ENCODE results near the gene MYO19. TPM values are rescaled to one million over a fixed set of nuclear protein-coding genes. Genes with fewer than 3 reads are reported as not detected.

Gene MYO19
- total and polyA plus RNA-seq, 2 of the 8 experiments (the other 6 are each of a cell fraction or from before 2014, with no cell fraction given) = 126 to 163 TPM

DNA sequence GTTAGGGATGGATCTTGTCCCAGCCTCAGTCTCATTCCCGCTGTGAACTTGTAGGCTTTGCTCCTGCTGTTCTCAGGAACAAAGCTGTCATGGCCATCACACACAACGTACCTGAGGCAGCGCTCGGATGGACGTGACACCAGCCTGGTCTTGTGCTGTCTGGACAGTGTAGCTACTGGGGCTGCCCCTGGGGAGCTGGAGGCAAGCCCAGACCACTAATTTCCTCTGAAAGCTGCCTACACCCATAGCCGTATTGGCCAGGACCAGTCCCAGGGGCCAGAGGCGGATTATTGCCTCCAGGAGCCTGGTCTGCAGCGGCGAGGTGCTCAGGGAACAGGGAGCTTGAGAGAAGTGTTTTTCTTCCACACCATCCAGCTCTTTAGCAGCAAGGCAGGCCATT is 36.5 kb downstream of the MYO19 start:
- Histone ChIP-seq H4K8ac (ENCODE audit: extremely low read depth, insufficient read depth, low read length) (no peak overlapping the region), H2BK20ac (ENCODE audit: low read length) (no peak overlapping the region), H3K27me3 (replicated peaks in 1 of 4; ENCODE audit: control insufficient read depth in 3 of 4, extremely low read depth in 1 of 4, insufficient read depth in 3 of 4, low read length in 3 of 4) (no peaks in the 10 kb centered on the region), H3K4me1 (replicated peaks in 1 of 4; ENCODE audit: control insufficient read depth in 3 of 4, insufficient read depth in 4 of 4, low read length in 3 of 4) (no peaks in the 10 kb centered on the region), H3K27ac (ENCODE audit: low read depth, low read length) (no peak overlapping the region), H3K18ac (ENCODE audit: extremely low read depth, low read length) (no peak overlapping the region), H3K14ac (ENCODE audit: insufficient read length) (no peak overlapping the region), H2BK5ac (ENCODE audit: low read depth, low read length) (no peak overlapping the region), H2BK15ac (ENCODE audit: low read length) (no peak overlapping the region), H3K79me1 (ENCODE audit: low read depth, low read length) (no peaks in the 10 kb centered on the region), H3K4me2 (ENCODE audit: insufficient read depth in 1 of 2, low read depth in 2 of 2, low read length in 2 of 2) (no peak overlapping the region), H3K36me3 (ENCODE audit: control insufficient read depth in 2 of 4, insufficient read depth in 4 of 4, low read length in 3 of 4) (peaks cover 39 to 93% (median 69%) of the 10 kb centered on the region in 4 experiments), H2BK120ac (replicated peaks; ENCODE audit: low read depth, low read length) (no peak overlapping the region), H4K20me1 (replicated peaks in 1 of 2; ENCODE audit: control insufficient read depth in 1 of 2, insufficient read depth in 2 of 2, low read length in 2 of 2) (peaks cover 7 to 16% of the 10 kb centered on the region in 2 experiments), H4K91ac (replicated peaks; ENCODE audit: insufficient read length, low read length) (no peak overlapping the region), H2BK12ac (ENCODE audit: low read depth, low read length) (no peak overlapping the region), H3K23me2 (ENCODE audit: low read depth, low read length) (0 out of 2 replicates have a peak, but pooled peaks cover 3% of the 10 kb centered on the region), H3K4me3 (ENCODE audit: extremely low read depth in 1 of 4, insufficient read depth in 2 of 4, low read depth in 3 of 4, low read length in 4 of 4) (no peak overlapping the region), H3K79me2 (ENCODE audit: control insufficient read depth in 1 of 2, insufficient read depth in 2 of 2, low read length in 2 of 2) (no peaks in the 10 kb centered on the region), H3K56ac (replicated peaks; ENCODE audit: insufficient read length, low read depth, low read length) (no peak overlapping the region), H3K23ac (ENCODE audit: insufficient read length) (no peak overlapping the region), H4K5ac (ENCODE audit: insufficient read length, low read depth, low read length) (no peak overlapping the region), H3K9me3 (ENCODE audit: insufficient read depth in 2 of 2, low read depth in 1 of 2, low read length in 1 of 2) (no peaks in the 10 kb centered on the region), H3K4ac (replicated peaks; ENCODE audit: insufficient read length, low read depth, low read length) (no peak overlapping the region), H3K9ac (replicated peaks in 1 of 4; ENCODE audit: extremely low read depth in 1 of 4, low read depth in 3 of 4, low read length in 3 of 4) (no peak overlapping the region), H2AFZ (ENCODE audit: low read length) (no peak overlapping the region), H2AK5ac (ENCODE audit: low read depth, low read length) (no peak overlapping the region)
- TF ChIP-seq POLR2AphosphoS5 (IDR thresholded peaks at IDR 0.05; ENCODE audit: low read depth, low read length) (peak; percentile 60; the same call in 1 of the 2 replicates), JUN (IDR thresholded peaks at IDR 0.05; ENCODE audit: low read depth, low read length) (no peak)
- 94% methylated on average over 9 of the region's 9 CpGs; no CpG with 5 or more reads in 1 of the 2 experiments for WGBS, 2 experiments (ENCODE audit: extremely low coverage in 1 of 2, insufficient coverage in 1 of 2, insufficient read length in 1 of 2, insufficient replicate concordance in 2 of 2, low coverage in 1 of 2, low lambda C conversion rate in 2 of 2, missing lambda C conversion rate in 1 of 2)
- DNase-seq (ENCODE audit: low read depth in 1 of 2, low spot score in 2 of 2) = no peak
- FAIRE-seq = no peak
- ChIA-PET POLR2A (ENCODE audit: partially characterized antibody) (interaction anchor here (1.0 to 12.5 kb wide), 10 partner anchors 10 to 37 kb away, joined by 3 to 205 read pairs (median 4); partner anchors contain the start of genes MYO19, PIGW and ZNHIT3), CTCF (ENCODE audit: partially characterized antibody) (no interaction called here)

Data from H1 (cell line).